Mucosa of stomach (tissue), 1 donor: Measurements from ENCODE around the gene RMP24.
A peak's percentile ranks its signal among the peaks of the same experiment; 100 is the strongest.
"Not testable (repeated sequence)": the region's sequence is repeated elsewhere in the genome, so short reads cannot be mapped to it uniquely, and the experiment has no call there.

Experiments used
- H3K27me3 ChIP-seq: one replicate; pipeline ENCODE4 v1.7.0; 2013; ENCODE audit warnings: mild to moderate bottlenecking, low read length; ENCODE audit not compliant: control insufficient read depth, insufficient read depth
- H3K36me3 ChIP-seq: one replicate; pipeline ENCODE4 v1.7.0; 2013; ENCODE audit warnings: low read length; ENCODE audit not compliant: control insufficient read depth, insufficient read depth
- H3K4me1 ChIP-seq: one replicate; pipeline ENCODE4 v1.7.0; 2013; ENCODE audit warnings: mild to moderate bottlenecking, low read length; ENCODE audit not compliant: control insufficient read depth, insufficient read depth
- H3K4me3 ChIP-seq: one replicate; pipeline ENCODE4 v1.7.0; 2013; ENCODE audit warnings: low read length
- H3K9ac ChIP-seq: one replicate; pipeline ENCODE4 v1.7.0; 2013; ENCODE audit warnings: mild to moderate bottlenecking, low read length, moderate library complexity
- H3K9me3 ChIP-seq: one replicate; pipeline ENCODE4 v1.7.0; 2013; ENCODE audit warnings: mild to moderate bottlenecking, low read length, moderate library complexity; ENCODE audit not compliant: control insufficient read depth
- donor health status: Pancreatic carcinoma.

Gene RMP24

DNA sequence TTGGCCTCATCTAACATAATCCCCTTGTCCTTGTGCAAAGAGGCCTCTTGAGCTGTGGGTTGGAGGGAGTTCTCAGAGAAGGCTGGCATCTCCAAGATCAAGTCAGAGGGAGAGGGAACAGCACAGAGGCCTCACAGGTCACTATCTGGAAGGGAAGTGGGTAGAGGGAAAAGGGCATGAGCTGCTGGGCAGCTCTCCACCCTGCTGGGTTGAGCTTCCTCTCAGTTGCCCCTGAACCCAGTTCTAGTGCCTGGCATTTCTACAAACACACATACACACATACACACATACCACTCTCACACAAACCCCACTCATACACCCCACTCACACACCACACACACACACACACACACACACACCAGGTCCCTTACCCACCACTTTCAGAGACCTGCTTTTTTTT lies 30.3 kb upstream of the RMP24 start:
- no peaks in the 10 kb centered on the region for H3K27me3 ChIP-seq
- H3K4me1 ChIP-seq = peaks cover 21% of the 10 kb centered on the region
- no peak overlapping the region for H3K4me3 ChIP-seq
- no peaks in the 10 kb centered on the region for H3K9me3 ChIP-seq
- H3K9ac ChIP-seq = no peak overlapping the region
- no peaks in the 10 kb centered on the region for H3K36me3 ChIP-seq

GRCh38 chr18:35942661-35943060 lies 29.8 kb upstream of the RMP24 start:
- Histone ChIP-seq H3K27me3 (no peaks in the 10 kb centered on the region), H3K36me3 (no peaks in the 10 kb centered on the region), H3K9ac (no peak overlapping the region), H3K4me1 (peaks cover 15% of the 10 kb centered on the region), H3K4me3 (no peak overlapping the region), H3K9me3 (no peaks in the 10 kb centered on the region)

DNA sequence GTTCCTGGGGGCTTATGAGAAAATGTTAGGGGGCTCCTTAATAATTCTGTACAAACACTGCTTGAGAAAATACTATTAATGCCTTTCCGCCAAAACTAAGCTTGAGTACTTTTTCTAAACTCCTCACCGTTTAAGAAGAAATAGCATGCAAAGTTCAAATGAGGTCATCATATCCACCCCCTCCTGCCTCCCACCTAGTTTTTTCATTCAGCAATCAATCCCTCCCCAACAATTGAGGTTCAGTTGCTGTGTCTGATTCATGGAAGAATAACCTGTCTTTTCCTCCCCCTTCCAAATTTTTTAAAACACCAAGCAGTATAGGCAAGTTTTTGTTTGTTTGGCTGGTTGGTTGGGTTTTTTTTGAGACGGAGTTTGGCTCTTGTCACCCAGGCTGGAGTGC lies 24.4 kb upstream of the RMP24 start:
- peaks cover 5% of the 10 kb centered on the region for H3K4me1 ChIP-seq

DNA sequence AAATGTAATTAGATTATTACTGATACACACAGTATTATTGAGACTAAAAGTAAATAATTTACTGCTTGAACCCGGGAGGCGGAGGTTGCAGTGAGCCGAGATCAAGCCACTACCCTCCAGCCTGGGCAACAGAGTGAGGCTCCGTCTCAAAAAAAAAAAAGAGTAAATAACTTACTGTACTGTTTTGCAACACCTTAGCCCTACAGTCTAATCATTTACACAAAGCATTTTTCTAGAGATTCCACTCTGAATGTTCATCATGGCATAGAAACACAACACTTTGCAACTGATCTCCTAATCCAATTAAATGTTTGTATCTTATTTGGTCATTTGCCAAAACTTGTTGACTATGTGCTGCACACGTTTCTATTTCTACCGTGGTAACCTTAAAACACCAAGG lies 23.4 kb upstream of the RMP24 start:
- Histone ChIP-seq H3K27me3 (no peaks in the 10 kb centered on the region), H3K36me3 (no peaks in the 10 kb centered on the region), H3K4me1 (peaks cover 5% of the 10 kb centered on the region), H3K9ac (no peak overlapping the region), H3K4me3 (no peak overlapping the region), H3K9me3 (no peaks in the 10 kb centered on the region)

More for the DNA sequence above, 24.4 kb upstream of the RMP24 start:
- H3K9ac ChIP-seq = no peak overlapping the region
- H3K4me3 ChIP-seq = no peak overlapping the region
- H3K36me3 ChIP-seq = no peaks in the 10 kb centered on the region
- no peaks in the 10 kb centered on the region for H3K9me3 ChIP-seq
- no peaks in the 10 kb centered on the region for H3K27me3 ChIP-seq

- peaks cover 5% of the 10 kb centered on the region for H3K4me1 ChIP-seq
- H3K9ac ChIP-seq = peak overlapping the region; percentile 56
- no peaks in the 10 kb centered on the region for H3K27me3 ChIP-seq
- no peaks in the 10 kb centered on the region for H3K9me3 ChIP-seq
- H3K36me3 ChIP-seq = no peaks in the 10 kb centered on the region
- H3K4me3 ChIP-seq = no peak overlapping the region
Observed at GRCh38 chr18:35949903-35950627, 22.4 kb upstream of the RMP24 start.

GRCh38 chr18:35950628-35950982 lies 21.9 kb upstream of the RMP24 start:
- H3K9ac ChIP-seq = no peak overlapping the region
- H3K9me3 ChIP-seq = no peaks in the 10 kb centered on the region
- no peaks in the 10 kb centered on the region for H3K27me3 ChIP-seq
- H3K36me3 ChIP-seq = no peaks in the 10 kb centered on the region
- H3K4me1 ChIP-seq = peaks cover 5% of the 10 kb centered on the region
- no peak overlapping the region for H3K4me3 ChIP-seq

DNA sequence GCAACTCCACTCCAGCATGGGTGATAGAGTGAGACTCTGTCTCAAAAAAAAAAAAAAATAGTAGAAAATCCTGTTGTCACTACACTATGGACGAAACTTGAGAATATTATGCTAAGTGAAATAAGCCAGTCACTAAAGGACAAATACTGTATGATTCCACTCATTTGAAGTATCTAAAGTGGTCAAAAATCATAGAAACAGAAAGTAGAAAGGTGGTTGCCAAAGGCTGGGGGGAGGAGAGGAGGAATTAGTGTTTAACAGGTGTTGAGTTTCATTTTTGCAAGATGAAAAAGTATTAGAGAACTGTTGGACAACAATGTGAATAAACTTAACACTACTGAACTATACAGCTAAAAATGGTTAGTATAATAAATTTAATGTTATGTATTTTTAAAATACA lies 18.8 kb upstream of the RMP24 start:
- peaks cover 5% of the 10 kb centered on the region for H3K4me1 ChIP-seq
- H3K9ac ChIP-seq = no peak overlapping the region
- no peaks in the 10 kb centered on the region for H3K9me3 ChIP-seq
- no peak overlapping the region for H3K4me3 ChIP-seq
- H3K27me3 ChIP-seq = no peaks in the 10 kb centered on the region
- H3K36me3 ChIP-seq = no peaks in the 10 kb centered on the region

GRCh38 chr18:35956226-35956625 lies 16.3 kb upstream of the RMP24 start:
- no peak overlapping the region for H3K9ac ChIP-seq
- no peaks in the 10 kb centered on the region for H3K27me3 ChIP-seq
- H3K4me1 ChIP-seq = no peaks in the 10 kb centered on the region
- H3K9me3 ChIP-seq = no peaks in the 10 kb centered on the region
- H3K4me3 ChIP-seq = no peak overlapping the region
- no peaks in the 10 kb centered on the region for H3K36me3 ChIP-seq

- H3K4me1 ChIP-seq = peaks cover 7% of the 10 kb centered on the region
- no peak overlapping the region for H3K4me3 ChIP-seq
- no peaks in the 10 kb centered on the region for H3K9me3 ChIP-seq
- no peaks in the 10 kb centered on the region for H3K27me3 ChIP-seq
- no peak overlapping the region for H3K9ac ChIP-seq
- H3K36me3 ChIP-seq = no peaks in the 10 kb centered on the region
Observed at GRCh38 chr18:35962320-35962719, 10.2 kb upstream of the RMP24 start.

- no peaks in the 10 kb centered on the region for H3K27me3 ChIP-seq
- H3K36me3 ChIP-seq = no peaks in the 10 kb centered on the region
- H3K4me1 ChIP-seq = peaks cover 7% of the 10 kb centered on the region
- no peak overlapping the region for H3K9ac ChIP-seq
- H3K9me3 ChIP-seq = no peaks in the 10 kb centered on the region
- H3K4me3 ChIP-seq = no peak overlapping the region
Observed at GRCh38 chr18:35964319-35964718, 8.2 kb upstream of the RMP24 start.

DNA sequence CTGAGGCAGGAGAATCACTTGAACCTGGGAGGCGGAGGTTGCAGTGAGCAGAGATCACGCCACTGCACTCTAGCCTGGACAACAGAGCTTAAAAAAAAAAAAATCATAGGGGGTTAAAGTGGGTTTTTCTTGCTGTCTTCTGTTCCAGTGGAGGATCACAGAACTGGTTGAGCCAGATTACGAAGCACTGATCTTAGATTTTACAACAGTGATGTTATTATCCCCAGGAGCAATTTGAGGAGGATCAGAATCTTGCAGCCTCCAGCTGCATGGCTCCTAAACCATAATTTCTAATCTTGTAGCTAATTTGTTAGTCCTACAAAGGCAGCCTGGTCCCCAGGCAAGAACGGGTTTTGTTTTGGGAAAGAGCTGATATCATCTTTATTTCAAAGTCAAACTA lies 4.6 kb upstream of the RMP24 start:
- not testable (repeated sequence) for H3K36me3 ChIP-seq, H3K27me3 ChIP-seq, H3K9ac ChIP-seq, H3K4me3 ChIP-seq, H3K9me3 ChIP-seq
- H3K4me1 ChIP-seq = peaks cover 14% of the 10 kb centered on the region

DNA sequence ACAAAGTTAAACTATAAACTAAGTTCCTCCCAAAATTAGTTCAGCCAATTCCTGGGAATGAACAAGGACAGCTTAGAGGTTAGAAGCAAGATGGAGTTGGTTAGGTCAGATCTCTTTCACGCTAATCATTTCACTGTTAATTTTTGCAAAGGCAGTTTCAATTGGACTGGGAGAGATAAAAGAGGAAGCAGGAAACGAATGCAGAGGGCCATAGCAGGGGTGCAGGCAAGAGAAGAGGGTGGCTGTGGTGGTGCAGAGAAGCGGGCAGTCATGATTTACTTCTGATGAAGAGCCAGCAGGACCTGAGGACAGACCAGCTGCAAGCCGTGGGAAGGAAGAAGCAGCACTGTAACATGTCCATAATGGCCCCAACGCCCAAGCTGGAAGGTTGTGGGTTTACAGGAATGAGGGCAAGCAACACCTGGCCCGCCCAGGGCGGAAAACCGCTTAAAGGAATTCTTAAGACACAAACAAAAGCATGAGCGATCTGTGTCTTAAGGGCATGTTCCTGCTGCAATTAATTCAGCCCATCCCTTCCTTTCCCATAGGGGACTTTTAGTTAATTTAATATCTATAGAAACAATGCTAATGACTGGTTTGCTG lies 4.1 kb upstream of the RMP24 start:
- Histone ChIP-seq H3K9me3 (no peaks in the 10 kb centered on the region), H3K4me1 (peaks cover 18% of the 10 kb centered on the region), H3K36me3 (no peaks in the 10 kb centered on the region)

More for the DNA sequence above, 4.1 kb upstream of the RMP24 start:
- no peak overlapping the region for H3K9ac ChIP-seq
- H3K27me3 ChIP-seq = no peaks in the 10 kb centered on the region
- H3K4me3 ChIP-seq = no peak overlapping the region
